K562 (cell line): ENCODE results near the gene HSF4. TPM values are rescaled to one million over a fixed set of nuclear protein-coding genes. Genes with fewer than 3 reads are reported as not detected.

Experiments used
- CBFA2T3 ChIP-seq: fragments of 450-650 bp; IDR thresholded peaks from 2 replicates; pipeline ENCODE4 v1.6.1; 2017
- E2F8 ChIP-seq: fragments of 450-650 bp; IDR thresholded peaks from 2 replicates; pipeline ENCODE4 v1.7.1; 2018; ENCODE audit warnings: mild to moderate bottlenecking, low read depth; ENCODE audit not compliant: partially characterized antibody
- ELK1 ChIP-seq: sonication (generic); formaldehyde crosslinking; IDR thresholded peaks from 2 replicates; pipeline ENCODE4 v1.8.1; 2022; ENCODE audit warnings: missing genetic modification reagents
- MED1 ChIP-seq: sonication (generic); formaldehyde crosslinking; IDR thresholded peaks from 2 replicates; pipeline ENCODE4 v1.8.1; 2023; ENCODE audit warnings: missing genetic modification reagents, borderline replicate concordance
- NFE2L1 ChIP-seq: fragments of 450-650 bp; IDR thresholded peaks from 2 replicates; pipeline ENCODE4 v1.6.1; 2016; ENCODE audit warnings: missing genetic modification characterization, low read depth, mild to moderate bottlenecking, missing compliant biosample characterization, moderate library complexity, borderline replicate concordance
- POLR2AphosphoS5 ChIP-seq: IDR thresholded peaks from 2 replicates; pipeline ENCODE4 v1.6.1; 2011; ENCODE audit warnings: mild to moderate bottlenecking, low read depth, low read length, moderate library complexity; ENCODE audit not compliant: control insufficient read depth, insufficient read depth
- POLR2G ChIP-seq: fragments of 200-400 bp; formaldehyde crosslinking; IDR thresholded peaks from 2 replicates; pipeline ENCODE4 v1.6.1; 2017; ENCODE audit warnings: low read depth, mild to moderate bottlenecking, antibody characterized with exemption, low read length, moderate library complexity
- TFE3 ChIP-seq: fragments of 450-650 bp; formaldehyde crosslinking; IDR thresholded peaks from 2 replicates; pipeline ENCODE4 v1.4.0; 2020; ENCODE audit warnings: mild to moderate bottlenecking, mixed read lengths
- THRAP3 ChIP-seq: fragments of 450-650 bp; IDR thresholded peaks from 2 replicates; pipeline ENCODE4 v1.6.1; 2016; ENCODE audit warnings: mild to moderate bottlenecking, inconsistent platforms, borderline replicate concordance
- XRCC3 ChIP-seq: fragments of 450-650 bp; IDR thresholded peaks from 2 replicates; pipeline ENCODE4 v1.6.1; 2017; ENCODE audit warnings: mild to moderate bottlenecking, moderate library complexity
- XRCC4 ChIP-seq: IDR thresholded peaks from one replicate; pipeline ENCODE4 v1.6.1; 2011; ENCODE audit not compliant: insufficient read depth, insufficient read length; ENCODE audit errors: extremely low read depth
- ZNF592 ChIP-seq: fragments of 450-650 bp; IDR thresholded peaks from 2 replicates; pipeline ENCODE4 v1.6.1; 2017; ENCODE audit warnings: antibody characterized with exemption, mild to moderate bottlenecking
- polyA plus RNA-seq, 8 experiments: library from polyadenylated mRNA; depleted of rRNA in 4 of 8; stranded (reverse) in 5 of 8; unstranded in 3 of 8; fragments of >200 nt; fragmentation: Nextera tagmentation in 2 of 8; fragmentation: Illumina TruSeq in 1 of 8; extraction: Ambion mirVana in 2 of 8; extraction: Trizol in 1 of 8; gene quantifications; 2 replicates each; pipeline versions ENCODE4 v1.2.1 to v1.2.3, GENCODE V29; 2011 to 2014; ENCODE audit warnings: inconsistent platforms in 1 of 8, missing spikeins in 1 of 8
- total RNA-seq, 7 experiments: library from RNA; depleted of rRNA in 6 of 7; stranded (reverse); fragments of >200 nt in 6 of 7; fragmentation: Illumina TruSeq in 2 of 7; extraction: Trizol in 2 of 7; gene quantifications; 2 replicates each; pipeline versions ENCODE4 v1.2.1 to v1.2.3, GENCODE V29; 2011 to 2021; ENCODE audit warnings: low replicate concordance in 1 of 7

Gene HSF4
- total and polyA plus RNA-seq, 9 of the 15 experiments (the other 6 are each of a cell fraction or from before 2014, with no cell fraction given): 0.50 to 35.4 (median 8.8) TPM; not detected in 1

- TF ChIP-seq E2F8 (no peak), TFE3 (no peak), XRCC4 (no peak), POLR2G (peak; percentile 40; the same call in 1 of the 2 replicates), ZNF592 (0 out of 2 replicates have a peak, but pooled peaks have one; percentile 18), ELK1 (CRISPR knock-in tag) (no peak), NFE2L1 (tag) (no peak), THRAP3 (no peak), CBFA2T3 (peak; percentile 41; the same call in 1 of the 2 replicates), MED1 (CRISPR knock-in tag) (no peak), XRCC3 (no peak), POLR2AphosphoS5 (0 out of 2 replicates have a peak, but pooled peaks have one; percentile 15)
These were observed 29.7 kb downstream of the HSF4 start (continued) for GRCh38 chr16:67194260-67194659.
